OCI-LY7 (cell line): ENCODE results near the gene PARM1. TPM values are rescaled to one million over a fixed set of nuclear protein-coding genes. Genes with fewer than 3 reads are reported as not detected.

ENCODE experiments used
- BruUV-seq: library from RNA; stranded (reverse); fragments of 400-500 nt; replicated peaks from 2 replicates; lab custom pipeline; 2021; lab: Mats Ljungman, UMichigan
- CTCF ChIA-PET: fragments of 300-600 bp; sonication (Branson Sonifier 250); formaldehyde crosslinking; loops from one replicate; lab custom pipeline; 2022; ENCODE audit warnings: antibody characterized with exemption; ENCODE audit not compliant: unreplicated experiment; lab: Charles Lee
- POLR2A ChIA-PET: fragments of 300-600 bp; sonication (Branson Sonifier 250); formaldehyde crosslinking; loops from one replicate; lab custom pipeline; 2022; ENCODE audit warnings: antibody characterized with exemption; lab: Charles Lee
- DNase-seq: peaks from one replicate; pipeline ENCODE4 v3.0.0-alpha.2; 2015; ENCODE audit warnings: low spot score
- H2AFZ ChIP-seq: fragments of 200-600 bp; sonication (generic), shearing (Covaris generic); 2 replicates; pipeline ENCODE4 v1.6.1; 2014; ENCODE audit warnings: mild to moderate bottlenecking, antibody characterized with exemption, low read length, moderate library complexity
- H3K27ac ChIP-seq: fragments of 200-600 bp; sonication (generic); 2 replicates; pipeline ENCODE4 v1.5.1; 2014; ENCODE audit warnings: mixed run types, low read depth, mild to moderate bottlenecking, moderate library complexity, low read length, inconsistent platforms; ENCODE audit not compliant: poor library complexity, severe bottlenecking
- H3K36me3 ChIP-seq: fragments of 200-600 bp; sonication (generic); 2 replicates; pipeline ENCODE4 v1.6.1; 2014; ENCODE audit warnings: mild to moderate bottlenecking, antibody characterized with exemption, low read length, moderate library complexity, mixed read lengths; ENCODE audit not compliant: insufficient read depth
- H3K4me1 ChIP-seq: fragments of 200-600 bp; sonication (generic); 2 replicates; pipeline ENCODE4 v1.5.1; 2014; ENCODE audit warnings: mild to moderate bottlenecking, low read length; ENCODE audit not compliant: insufficient read depth, poor library complexity, severe bottlenecking
- H3K4me2 ChIP-seq: fragments of 200-600 bp; sonication (generic); 2 replicates; pipeline ENCODE4 v1.6.1; 2014; ENCODE audit warnings: mild to moderate bottlenecking, low read length
- H3K4me3 ChIP-seq: fragments of 200-600 bp; sonication (generic); 2 replicates; pipeline ENCODE4 v1.5.1; 2014; ENCODE audit warnings: mild to moderate bottlenecking, low read depth, low read length; ENCODE audit not compliant: poor library complexity, severe bottlenecking
- H3K79me2 ChIP-seq: fragments of 200-600 bp; sonication (generic); 2 replicates; pipeline ENCODE4 v1.6.1; 2016; ENCODE audit warnings: low read depth, mild to moderate bottlenecking, low read length, moderate library complexity, mixed read lengths; ENCODE audit not compliant: insufficient read depth
- H3K9me2 ChIP-seq: fragments of 200-600 bp; sonication (generic); 2 replicates; pipeline ENCODE4 v1.6.1; 2016; ENCODE audit warnings: mild to moderate bottlenecking, low read length, mixed read lengths; ENCODE audit not compliant: insufficient read depth
- H3K9me3 ChIP-seq: fragments of 200-600 bp; sonication (generic); 2 replicates; pipeline ENCODE4 v1.6.1; 2014; ENCODE audit warnings: mild to moderate bottlenecking, mixed run types, low read length, mixed read lengths
- H4K20me1 ChIP-seq: fragments of 200-600 bp; sonication (generic); 2 replicates; pipeline ENCODE4 v1.6.1; 2014; ENCODE audit warnings: mild to moderate bottlenecking, antibody characterized with exemption, low read length, moderate library complexity, mixed read lengths; ENCODE audit not compliant: insufficient read depth
- CTCF ChIP-seq: fragments of 200-600 bp; sonication (generic); conservative IDR thresholded peaks from 2 replicates; pipeline ENCODE4 v1.5.1; 2014; ENCODE audit warnings: mild to moderate bottlenecking, antibody characterized with exemption, low read length, moderate library complexity, mixed read lengths
- EZH2phosphoT487 ChIP-seq: fragments of 200-600 bp; sonication (generic); IDR thresholded peaks from 2 replicates; pipeline ENCODE4 v1.6.1; 2018; ENCODE audit warnings: low read depth, borderline replicate concordance, mild to moderate bottlenecking, mixed run types, antibody characterized with exemption, low read length, moderate library complexity, mixed read lengths
- intact Hi-C: fragments of 100-400 bp; cut with micrococcal nuclease; formaldehyde crosslinking; loops from one replicate; pipeline ENCODE4 v1.10.0; 2022; ENCODE audit not compliant: unreplicated experiment
- total RNA-seq, 2 experiments: library from RNA; depleted of rRNA in 1 of 2; stranded (reverse); fragments of >200 nt in 1 of 2; shearing (Covaris generic) in 1 of 2; gene quantifications; 2 replicates each; pipeline ENCODE4 v1.2.3, GENCODE V29; 2014 to 2022

The PARM1 gene
- total RNA-seq, 2 experiments from 2014 or later, result not detected

DNA sequence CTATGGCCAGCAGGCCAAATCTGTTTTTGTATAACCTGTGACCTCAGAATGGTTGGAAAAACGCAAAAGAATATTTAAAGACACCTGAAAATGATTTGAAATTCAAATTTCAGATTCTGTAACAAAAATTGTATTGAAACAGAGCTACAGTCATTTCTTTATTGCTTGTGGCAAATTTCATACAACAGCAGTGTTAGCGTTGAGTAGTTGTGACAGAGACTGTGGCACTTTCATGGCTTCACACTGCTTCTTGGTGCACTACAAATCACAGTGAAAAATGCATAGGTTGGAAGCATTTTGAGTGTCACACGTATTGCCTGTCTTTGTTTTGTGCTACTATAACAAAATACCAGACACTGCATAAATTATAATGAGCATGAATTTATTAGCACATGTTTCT, 12.2 kb upstream of the PARM1 start:
- 0 out of 2 replicates have a peak, but pooled peaks cover 3% of the 10 kb centered on the region for H3K9me2 ChIP-seq
- H3K4me1 ChIP-seq, result no peaks in the 10 kb centered on the region
- H4K20me1 ChIP-seq, result no peaks in the 10 kb centered on the region; the same call in 1 of the 2 replicates
- no peaks in the 10 kb centered on the region for H3K9me3 ChIP-seq
- BruUV-seq, result no TSS peak
- no peak for DNase-seq
- H3K27ac ChIP-seq, result no peak overlapping the region
- no peak overlapping the region for H2AFZ ChIP-seq
- H3K4me2 ChIP-seq, result no peak overlapping the region
- ChIA-PET CTCF (no interaction called here), POLR2A (interaction anchor here (0.7 kb wide), 1 partner anchor 229 kb away, joined by 3 read pairs; no protein-coding TSS in a partner anchor)
- TF ChIP-seq EZH2phosphoT487 (no peak), CTCF (no peak)
- H3K36me3 ChIP-seq, result no peaks in the 10 kb centered on the region
- H3K79me2 ChIP-seq, result no peaks in the 10 kb centered on the region
- H3K4me3 ChIP-seq, result no peak overlapping the region
- intact Hi-C loops, result no loop called here

GRCh38 chr4:74921490-74921889, 11.4 kb upstream of the PARM1 start:
- Histone ChIP-seq H3K4me3 (no peak overlapping the region), H3K9me2 (0 out of 2 replicates have a peak, but pooled peaks cover 3% of the 10 kb centered on the region), H3K79me2 (no peaks in the 10 kb centered on the region), H3K27ac (no peak overlapping the region), H2AFZ (no peak overlapping the region), H3K4me2 (no peak overlapping the region), H4K20me1 (no peaks in the 10 kb centered on the region; the same call in 1 of the 2 replicates), H3K36me3 (no peaks in the 10 kb centered on the region), H3K4me1 (no peaks in the 10 kb centered on the region), H3K9me3 (no peaks in the 10 kb centered on the region)
- intact Hi-C loops, result no loop called here
- ChIA-PET POLR2A (no interaction called here), CTCF (no interaction called here)
- no TSS peak for BruUV-seq
- no peak for TF ChIP-seq EZH2phosphoT487
- no peak for TF ChIP-seq CTCF
- DNase-seq, result no peak

- Histone ChIP-seq H4K20me1 (no peaks in the 10 kb centered on the region), H3K4me3 (no peak overlapping the region), H3K27ac (no peak overlapping the region), H3K9me3 (no peaks in the 10 kb centered on the region), H3K9me2 (no peaks in the 10 kb centered on the region), H3K4me2 (no peak overlapping the region), H3K36me3 (no peaks in the 10 kb centered on the region), H2AFZ (no peak overlapping the region), H3K79me2 (no peaks in the 10 kb centered on the region), H3K4me1 (no peaks in the 10 kb centered on the region)
- intact Hi-C loops, result no loop called here
- ChIA-PET CTCF (no interaction called here), POLR2A (no interaction called here)
- no peak for DNase-seq
- TF ChIP-seq CTCF (no peak), EZH2phosphoT487 (no peak)
- no TSS peak for BruUV-seq
These were observed 6.9 kb upstream of the PARM1 start for GRCh38 chr4:74926007-74926406.
